HG02943 (cell line): Measurements from ENCODE around the gene MFSD6.
"Not testable (repeated sequence)": the region's sequence is repeated elsewhere in the genome, so short reads cannot be mapped to it uniquely, and the experiment has no call there.

Source experiments
- ATAC-seq: cut with Tn5 transposase; IDR thresholded peaks from one replicate; pipeline ENCODE4 v1.9.1; 2021; ENCODE audit warnings: mild to moderate bottlenecking, low read depth, moderate library complexity; ENCODE audit not compliant: unreplicated experiment

Gene MFSD6

DNA sequence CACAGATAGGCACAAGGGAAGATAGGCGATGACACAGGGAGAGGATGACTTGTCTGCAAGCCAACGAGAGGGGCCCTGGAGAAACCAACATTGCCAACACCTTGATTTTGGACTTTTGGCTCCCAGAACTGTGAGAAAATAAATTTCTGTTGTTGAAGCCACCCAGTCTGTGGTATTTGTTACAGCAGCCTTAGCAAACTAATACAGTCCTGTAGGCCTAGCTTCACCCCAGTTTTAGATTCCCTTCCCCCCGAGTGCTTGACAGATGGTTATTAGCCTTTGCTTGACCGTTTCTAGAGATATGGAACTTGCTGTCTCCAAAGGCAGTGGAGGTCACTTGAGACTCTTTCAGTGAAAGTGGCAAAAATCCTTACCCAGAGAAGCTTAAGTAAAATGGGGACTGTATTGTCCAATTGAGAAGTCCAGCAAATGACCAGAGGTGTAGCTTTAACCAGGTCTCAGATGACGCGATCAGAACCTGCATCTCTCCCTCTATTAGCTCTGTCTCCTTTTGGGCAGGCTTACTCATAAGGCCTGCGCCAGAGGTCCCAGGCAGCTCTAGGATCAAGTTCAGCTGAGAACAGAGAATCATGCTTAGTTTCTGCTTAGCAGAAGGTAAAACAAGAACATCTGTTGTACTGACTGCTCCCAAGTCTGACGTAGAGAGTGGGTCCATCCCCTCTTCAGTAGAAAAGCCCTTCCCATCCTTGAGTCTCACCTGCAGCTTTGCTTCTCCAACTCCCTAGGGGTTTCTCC is 50.4 kb downstream of the MFSD6 start:
- ATAC-seq = no peak

DNA sequence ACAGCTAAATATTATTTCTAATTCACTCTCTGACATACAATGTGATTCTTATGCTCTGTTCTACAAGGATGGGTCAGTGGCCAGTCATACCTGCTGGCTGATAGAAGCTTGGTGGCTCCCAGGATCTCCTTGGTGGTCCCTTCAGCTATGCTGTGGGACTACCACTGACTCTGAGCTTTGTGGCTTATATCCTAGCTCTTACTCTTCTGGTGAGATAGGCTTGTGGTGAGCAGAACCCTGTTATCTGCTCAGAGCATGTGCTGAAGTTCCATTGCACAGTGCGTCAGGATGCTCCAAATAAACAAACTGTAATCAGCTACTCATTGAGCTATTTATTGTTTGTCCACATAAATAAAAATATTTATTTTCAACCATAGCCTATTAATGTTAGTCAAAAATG is 51.7 kb downstream of the MFSD6 start:
- ATAC-seq = no peak

DNA sequence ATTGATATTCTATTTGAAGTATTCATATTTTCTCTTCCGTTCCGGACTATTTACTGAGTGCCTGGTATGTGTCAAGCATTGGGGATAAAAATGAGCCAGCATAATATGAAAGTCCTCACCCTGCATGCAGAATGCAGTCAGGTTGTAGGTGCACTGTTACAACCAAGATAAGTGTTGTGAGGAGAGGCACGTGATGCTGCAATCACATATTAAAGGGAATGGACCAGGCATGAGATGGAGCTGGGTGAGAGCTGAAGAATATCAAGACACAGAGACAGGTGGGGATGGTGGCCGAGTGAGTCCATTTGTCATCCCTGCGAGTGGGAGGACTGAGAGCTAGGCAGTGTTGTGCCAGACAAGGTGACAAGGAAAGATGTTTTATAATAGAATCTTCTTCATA is 52.3 kb downstream of the MFSD6 start:
- no peak for ATAC-seq

DNA sequence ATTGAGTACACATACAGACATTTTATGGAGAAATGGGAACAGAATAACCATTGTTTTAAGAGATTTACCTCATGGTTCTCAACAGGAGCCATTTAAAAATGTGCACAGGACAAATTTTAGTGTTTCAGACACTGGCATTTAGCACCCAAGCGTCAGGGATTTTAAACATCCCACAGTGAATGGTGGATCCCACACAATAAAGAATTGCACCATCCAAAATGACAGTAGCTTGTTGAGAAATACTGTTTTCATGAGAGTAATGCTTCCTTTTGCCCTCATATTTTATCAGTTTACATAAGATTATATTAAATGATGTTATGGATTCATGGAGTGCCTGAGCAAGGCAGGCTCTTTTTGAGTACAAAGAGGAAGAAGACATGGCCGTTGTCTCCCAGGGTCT is 54.0 kb downstream of the MFSD6 start:
- no peak for ATAC-seq

DNA sequence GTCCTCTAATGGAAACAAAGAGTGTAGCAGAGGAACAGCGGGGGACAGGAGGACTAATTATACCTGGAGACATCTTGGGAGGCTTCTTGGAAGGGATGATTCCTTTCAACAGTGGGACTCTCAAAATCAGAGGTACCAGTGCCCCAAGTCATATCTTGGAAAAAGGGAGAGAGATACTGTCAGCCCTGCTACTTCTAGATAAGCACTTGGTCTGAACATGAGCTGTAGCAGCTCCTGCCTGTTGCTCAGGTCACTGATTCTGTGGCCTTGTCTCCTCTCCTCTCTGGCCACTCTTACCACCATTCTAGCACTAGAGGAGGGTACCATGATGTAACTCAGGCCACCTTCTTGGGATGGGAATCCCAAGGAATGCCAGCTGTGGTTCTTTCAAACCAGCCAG is 54.5 kb downstream of the MFSD6 start:
- no peak for ATAC-seq

DNA sequence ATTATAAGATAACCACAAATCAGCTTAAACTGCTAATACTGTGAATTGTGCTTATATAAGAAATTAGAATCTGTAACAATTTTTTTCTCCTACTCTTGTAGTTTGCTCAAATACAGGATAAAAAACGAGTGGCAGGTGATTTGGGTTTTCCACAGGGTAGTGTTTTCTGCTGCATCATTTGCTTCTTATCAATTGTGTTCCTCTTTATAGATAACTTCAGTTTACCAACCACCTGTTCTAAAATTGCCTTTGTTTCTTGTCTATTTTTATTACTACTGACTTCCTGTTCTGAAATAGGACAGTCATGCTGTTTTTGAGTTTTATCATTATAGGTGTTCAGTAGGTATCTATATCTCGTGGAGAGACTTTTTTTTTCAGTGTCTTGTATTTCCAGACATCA is 56.9 kb downstream of the MFSD6 start:
- ATAC-seq = no peak

DNA sequence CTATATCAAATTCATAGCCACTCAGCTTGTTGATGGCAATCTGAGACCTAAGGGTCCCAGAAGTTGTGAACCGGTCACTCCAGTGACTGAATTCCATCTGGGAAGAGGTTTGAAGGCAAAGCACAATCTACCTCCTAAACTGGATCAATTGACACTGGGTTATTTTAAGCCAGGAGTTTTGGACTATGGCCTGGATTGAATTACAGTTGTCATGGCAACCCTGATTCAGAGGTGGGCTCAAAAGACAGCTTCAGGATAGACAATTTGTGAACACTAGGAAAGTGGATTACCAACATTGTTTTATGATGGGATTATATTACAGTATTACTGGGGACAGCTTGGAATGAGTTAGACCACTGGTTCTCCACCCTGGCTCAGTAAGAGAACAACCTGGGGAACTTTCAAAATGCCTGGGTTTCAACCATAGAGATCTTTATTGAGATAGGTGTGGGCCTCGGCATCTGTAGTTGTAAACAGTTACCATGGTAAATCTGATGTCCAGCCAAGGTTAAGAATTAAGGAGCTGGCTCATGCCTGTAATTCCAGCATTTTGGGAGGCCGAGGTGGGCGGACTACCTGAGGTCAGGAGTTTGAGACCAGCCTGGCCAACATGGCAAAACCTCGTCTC is 58.8 kb downstream of the MFSD6 start:
- no peak for ATAC-seq

DNA sequence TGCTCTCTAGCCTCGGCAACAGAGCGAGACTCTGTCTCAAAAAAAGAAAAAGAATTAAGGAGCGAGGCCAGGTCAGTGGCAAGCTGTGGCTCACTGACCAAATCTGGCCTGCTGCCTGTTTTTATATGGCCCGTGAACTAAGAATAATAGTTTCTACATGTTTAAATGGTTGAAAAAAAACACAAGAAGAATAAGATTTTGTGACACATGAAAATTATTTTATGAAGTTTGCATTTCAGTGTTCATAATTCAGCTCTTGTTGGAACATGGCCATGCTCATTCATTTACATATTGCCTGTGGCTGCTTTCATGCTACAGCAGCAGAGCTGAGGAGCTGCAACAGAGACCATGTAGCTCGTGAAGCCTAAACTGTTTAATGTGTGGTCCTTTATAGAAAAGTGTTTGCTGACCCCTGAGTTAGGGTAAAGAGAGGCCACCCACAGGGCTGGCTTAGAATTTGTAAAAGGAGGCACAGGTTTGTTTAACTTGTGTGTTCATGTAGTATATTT is 59.5 kb downstream of the MFSD6 start:
- ATAC-seq = no peak

DNA sequence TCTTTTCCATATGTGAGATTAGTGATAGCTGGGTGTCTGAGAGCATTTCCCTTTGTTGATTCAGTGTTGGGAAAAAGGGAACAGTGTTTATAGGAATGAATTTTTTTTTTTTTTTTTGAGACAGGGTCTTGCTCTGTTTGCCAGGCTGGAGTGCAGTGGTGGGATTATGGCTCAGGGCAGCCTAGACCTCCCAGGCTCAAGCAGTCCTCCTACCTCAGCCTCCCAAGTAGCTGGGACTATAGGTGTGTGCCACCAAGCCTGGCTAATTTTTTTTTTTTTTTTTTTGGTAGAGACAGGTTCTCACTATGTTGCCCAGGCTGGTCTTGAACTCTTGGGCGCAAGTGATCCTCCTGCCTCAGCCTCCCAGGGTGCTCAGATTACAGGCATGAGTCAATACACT is 60.2 kb downstream of the MFSD6 start:
- not testable (repeated sequence) for ATAC-seq

DNA sequence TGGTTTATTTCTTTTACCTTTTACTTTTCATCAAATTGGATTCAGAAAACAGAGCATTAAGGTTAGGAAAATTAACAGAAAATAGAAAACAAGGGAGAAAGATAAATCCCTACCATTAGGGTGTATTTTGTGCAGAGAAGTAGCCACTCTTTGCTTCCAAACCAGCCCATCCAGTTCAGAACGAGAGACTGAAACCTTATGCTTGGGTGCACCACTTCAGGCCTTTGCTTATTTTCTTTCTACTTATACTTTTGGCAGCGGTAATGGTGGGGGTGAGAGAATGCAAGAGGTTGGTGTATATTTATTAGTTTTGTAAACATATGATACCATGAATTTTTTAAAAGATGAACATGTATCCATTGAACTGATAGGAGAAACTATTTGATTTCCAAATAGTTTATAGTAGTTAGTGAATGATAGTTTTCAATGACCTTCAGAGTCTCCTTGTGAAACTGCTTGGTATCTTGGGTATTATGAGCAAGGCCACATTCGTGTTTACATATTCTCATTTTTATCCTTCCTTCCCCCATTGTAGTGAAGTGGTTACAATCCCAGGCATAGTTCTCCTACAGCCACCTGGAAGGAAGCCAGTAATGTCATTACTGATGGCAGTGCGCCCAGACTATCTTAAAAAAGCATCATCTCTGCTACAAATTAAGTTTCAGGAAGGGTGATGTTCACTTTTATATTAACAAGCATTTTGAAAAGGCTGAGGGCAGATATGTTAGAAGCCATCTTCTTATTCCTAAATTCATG is 60.8 kb downstream of the MFSD6 start:
- ATAC-seq = no peak

DNA sequence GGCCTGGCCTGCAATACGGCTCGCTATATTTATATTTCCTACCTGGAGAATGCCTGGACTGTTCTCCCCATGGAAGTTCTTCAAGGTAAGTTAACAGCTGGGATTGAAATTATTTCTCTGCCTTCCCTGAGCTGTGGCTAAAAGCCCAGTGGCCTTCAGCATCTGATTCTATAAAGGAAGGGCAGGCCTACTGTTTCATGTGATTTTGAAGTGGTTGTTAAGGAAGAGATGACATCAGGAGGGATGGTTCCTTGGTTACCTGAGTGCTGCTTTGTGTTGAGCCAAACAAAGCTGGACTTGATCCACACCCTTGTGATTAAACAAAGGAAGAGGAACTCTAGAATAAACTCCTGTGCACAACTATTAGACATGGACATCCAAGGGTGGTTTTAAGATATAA is 61.6 kb downstream of the MFSD6 start:
- ATAC-seq = no peak

DNA sequence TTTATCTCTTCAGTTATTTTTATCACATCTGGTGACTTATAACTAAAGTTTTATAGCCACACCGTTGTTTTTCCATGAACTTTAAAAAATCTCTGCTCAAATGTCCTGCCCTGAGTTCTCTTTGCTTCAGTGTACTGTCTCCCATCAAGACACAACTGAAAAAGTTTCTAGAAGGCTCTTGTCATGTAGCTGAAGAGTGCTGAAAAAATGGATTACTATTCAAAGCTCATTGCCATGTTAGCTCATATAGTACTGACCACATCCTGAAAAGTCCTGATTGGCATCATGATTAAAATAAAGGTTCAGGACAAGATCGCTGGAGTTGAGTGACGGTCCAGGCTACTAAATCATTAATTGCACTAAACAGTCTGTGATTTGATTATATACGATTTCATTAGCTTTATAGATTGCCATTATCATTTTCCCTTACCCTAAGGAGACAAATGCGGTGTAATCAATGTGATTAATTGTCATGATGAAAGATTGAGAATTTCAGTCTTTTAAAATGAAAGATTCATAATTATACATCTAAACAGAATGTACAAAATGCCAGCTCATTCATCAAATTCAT is 62.2 kb downstream of the MFSD6 start:
- ATAC-seq = no peak

DNA sequence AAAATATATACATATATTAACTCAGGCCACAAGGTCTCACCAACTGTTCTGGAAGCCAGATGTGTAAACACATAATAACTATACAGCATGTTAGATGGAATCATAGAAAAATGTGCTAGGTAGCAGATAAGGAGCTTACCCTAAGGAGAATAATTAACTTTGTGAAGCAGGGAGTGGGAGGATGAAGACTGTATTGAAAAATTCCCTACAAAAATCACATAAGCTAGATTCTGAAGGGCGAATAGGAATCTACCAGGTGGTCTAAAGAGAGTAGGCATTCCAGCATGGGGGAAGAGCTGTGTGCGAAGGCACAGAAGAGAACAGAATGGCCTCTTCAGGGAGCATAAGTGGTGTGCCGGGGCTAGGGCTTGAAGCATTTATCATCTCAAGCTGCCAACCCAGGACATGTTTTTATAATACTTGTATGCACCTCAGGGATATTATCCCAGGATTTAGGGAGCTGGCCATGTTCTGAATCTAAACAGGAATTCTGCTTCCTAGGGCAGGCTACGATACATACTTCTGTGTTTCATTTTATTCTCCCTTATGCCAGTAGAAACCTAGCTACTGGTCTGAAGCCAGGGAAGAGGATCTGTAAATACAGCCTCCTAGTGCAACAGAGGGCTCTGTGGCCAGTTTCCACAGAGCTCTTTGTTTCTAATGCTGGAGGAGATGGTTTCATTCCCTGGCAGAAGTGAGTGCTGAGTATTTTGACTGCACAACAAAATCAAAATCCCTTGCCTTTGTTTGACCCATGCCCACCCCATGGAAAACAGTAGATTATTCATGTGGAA is 69.7 kb downstream of the MFSD6 start:
- no peak for ATAC-seq

DNA sequence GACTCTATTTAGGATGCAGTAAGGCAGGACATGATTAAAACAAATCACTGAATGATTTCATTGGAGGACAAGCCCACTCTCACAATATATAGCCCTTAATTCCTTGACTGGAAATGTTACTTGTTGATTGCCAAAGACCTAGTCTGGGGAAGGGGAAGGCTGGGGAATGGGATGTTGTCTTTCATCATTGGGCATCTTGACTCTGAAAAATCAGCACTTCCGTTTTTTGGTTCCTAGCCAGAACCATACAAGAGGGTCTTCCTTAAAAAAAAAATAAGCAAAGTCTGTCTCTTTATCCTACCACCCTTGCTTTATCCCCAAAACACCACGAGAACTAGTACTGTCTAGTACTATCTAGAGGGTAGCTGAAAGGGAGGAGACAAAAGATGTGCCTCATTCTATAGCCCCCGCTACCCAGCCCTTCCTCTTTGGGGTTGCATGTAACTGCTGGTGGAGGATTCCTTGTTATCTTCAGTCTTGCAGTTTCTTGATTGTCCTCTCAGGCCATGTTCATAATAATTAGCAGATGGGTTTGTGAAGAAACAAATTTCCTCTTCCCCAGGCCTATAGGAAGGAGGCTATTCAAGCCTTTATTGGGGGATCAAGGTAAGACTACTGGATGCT is 70.5 kb downstream of the MFSD6 start:
- ATAC-seq = no peak

DNA sequence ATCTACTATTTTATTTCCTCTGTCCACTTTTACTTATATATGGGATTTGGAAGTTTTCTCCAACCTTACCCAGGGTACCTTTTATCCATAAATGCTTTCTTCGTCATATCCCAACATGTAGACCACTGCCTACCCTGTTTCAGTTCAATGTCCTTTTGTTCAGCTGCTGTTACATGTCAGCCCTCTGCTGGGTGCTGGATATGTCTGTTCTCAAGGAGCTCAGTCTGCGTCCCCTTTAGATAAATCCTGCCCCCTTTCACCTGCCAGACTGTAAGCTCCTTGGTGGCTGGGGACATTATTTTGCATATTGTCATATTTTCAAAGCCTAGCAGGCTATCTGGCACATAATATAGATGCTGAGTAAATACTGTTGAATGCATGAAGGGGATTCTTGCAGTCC is 73.2 kb downstream of the MFSD6 start:
- no peak for ATAC-seq

DNA sequence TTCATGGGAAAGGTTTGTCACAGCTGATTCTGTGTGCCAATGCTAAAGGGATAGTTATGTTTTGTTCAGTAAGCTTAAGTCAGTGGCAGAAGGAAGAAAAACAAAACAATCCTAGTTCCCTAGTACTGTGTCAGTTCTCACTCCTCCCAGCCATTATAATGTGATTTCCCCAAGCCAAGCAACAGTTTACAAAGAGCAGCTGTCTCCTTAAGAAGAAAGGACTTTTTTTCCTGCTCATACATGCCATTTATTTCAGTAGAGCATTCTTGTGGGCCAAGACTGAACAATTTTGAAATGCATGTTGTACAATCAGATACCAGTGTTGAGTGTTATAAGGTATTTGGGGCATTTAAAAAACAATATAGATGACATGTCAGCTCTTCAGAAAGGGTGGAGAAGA is 74.3 kb downstream of the MFSD6 start:
- no peak for ATAC-seq

DNA sequence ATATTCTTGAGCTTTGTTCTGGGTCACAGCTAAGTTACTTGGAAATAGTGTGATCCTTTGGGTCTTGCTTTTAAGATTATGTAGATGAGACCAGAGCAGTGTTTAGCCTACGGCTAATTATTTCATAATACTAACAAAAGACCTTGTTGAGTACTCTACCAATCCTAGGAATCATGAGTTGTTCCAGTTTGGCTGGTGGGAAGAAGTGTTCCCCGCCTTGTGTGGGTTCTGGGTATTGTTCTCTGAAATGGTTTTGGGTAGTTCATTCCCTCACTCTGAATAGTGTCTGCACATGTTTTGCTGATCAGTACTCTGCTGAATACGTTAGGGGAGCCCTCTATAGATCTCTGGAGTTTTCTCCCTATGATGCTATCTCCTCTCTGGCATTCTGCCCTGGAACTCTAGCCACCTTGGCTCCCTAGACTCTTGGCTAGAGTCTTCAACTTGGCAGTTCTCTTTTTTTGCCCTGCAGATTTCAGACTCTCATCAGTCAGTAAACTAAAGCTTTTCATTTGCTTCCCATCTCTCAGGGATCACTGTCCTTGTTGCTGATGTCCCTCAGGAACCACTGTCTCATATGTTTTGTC is 78.0 kb downstream of the MFSD6 start:
- ATAC-seq = no peak

DNA sequence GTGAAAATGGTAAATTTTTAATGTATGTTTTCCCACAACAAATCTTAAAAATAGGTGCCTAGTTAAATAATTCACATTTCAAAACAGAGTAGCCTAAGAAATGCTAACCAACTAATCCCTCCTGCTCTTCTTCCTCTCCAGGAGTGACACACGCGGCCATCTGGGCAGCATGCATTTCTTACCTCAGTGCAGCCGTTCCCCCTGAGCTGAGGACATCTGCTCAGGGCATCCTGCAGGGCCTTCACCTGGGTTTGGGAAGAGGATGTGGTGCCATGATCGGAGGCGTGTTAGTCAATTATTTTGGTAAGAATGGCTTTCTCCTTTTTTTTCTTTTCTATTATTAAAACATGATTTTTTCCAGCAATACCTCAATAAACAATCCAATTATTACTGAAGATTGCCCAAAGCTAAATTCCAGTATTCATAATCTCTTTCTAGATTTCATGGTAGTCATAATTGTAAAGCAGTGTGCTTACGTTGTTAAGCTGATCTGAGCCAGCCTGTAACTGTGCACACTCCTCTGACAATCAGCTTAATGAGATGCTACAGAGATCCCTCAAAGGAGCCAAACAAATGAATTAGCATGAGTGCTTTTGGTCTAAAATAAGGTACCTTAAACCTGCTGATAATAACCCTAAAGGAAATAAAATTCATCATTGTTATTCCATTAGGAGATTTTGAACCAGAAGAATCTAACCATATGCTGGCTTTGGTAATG is 80.5 kb downstream of the MFSD6 start:
- no peak for ATAC-seq

DNA sequence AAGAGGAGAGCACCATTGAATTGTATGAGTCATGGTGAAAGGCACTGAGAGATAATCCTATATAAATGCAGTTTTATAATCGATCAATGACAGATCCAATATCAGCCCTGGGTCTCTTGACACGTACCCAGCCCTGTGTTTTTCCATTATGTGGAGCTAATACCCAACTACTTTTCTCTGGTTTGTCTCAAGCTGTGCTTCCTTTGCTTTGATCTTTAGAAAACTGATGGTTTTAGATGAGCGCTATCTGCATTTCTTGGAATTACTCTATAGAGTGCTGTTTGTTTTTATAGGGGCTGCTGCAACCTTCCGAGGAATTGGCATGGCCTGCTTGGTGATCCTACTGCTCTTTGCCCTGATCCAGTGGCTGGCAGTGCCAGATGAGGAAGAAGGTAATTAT is 81.3 kb downstream of the MFSD6 start:
- ATAC-seq = no peak
